GM23338 (cell line): ENCODE measurements around the gene COL4A6. TPM values are rescaled to one million over a fixed set of nuclear protein-coding genes. Genes with fewer than 3 reads are reported as not detected.

Experiments used
- ATAC-seq: fragments of 200-7000 bp; cut with Tn5 transposase; 3 replicates; pipeline ENCODE4 v1.9.1; 2020
- DNase-seq: peaks from one replicate; pipeline ENCODE4 v3.0.0-alpha.2; 2015; ENCODE audit warnings: low spot score
- H2AFZ ChIP-seq: fragments of 200-600 bp; sonication (generic); 2 replicates; pipeline ENCODE4 v1.8.0; 2016; ENCODE audit warnings: antibody characterized with exemption, mild to moderate bottlenecking, moderate library complexity
- H3F3A ChIP-seq: fragments of 200-600 bp; sonication (generic); replicated peaks from 2 replicates; pipeline ENCODE4 v1.8.0; 2017; ENCODE audit warnings: antibody characterized with exemption, mixed run types, low read depth
- H3K27ac ChIP-seq: fragments of 200-600 bp; sonication (generic); 2 replicates; pipeline ENCODE4 v1.6.1; 2016; ENCODE audit warnings: low read depth
- H3K27me3 ChIP-seq: fragments of 200-600 bp; sonication (generic); 2 replicates; pipeline ENCODE4 v1.8.0; 2016; ENCODE audit warnings: mild to moderate bottlenecking, mixed run types, moderate library complexity; ENCODE audit not compliant: insufficient read depth
- H3K36me3 ChIP-seq: fragments of 200-600 bp; sonication (generic); 2 replicates; pipeline ENCODE4 v1.8.0; 2016; ENCODE audit warnings: mild to moderate bottlenecking; ENCODE audit not compliant: insufficient read depth
- H3K4me1 ChIP-seq: fragments of 200-600 bp; sonication (generic); 2 replicates; pipeline ENCODE4 v1.8.0; 2016; ENCODE audit warnings: mild to moderate bottlenecking, moderate library complexity; ENCODE audit not compliant: insufficient read depth
- H3K4me2 ChIP-seq: fragments of 200-600 bp; sonication (generic); 2 replicates; pipeline ENCODE4 v1.7.1; 2017; ENCODE audit warnings: mixed run types
- H3K4me3 ChIP-seq: fragments of 200-600 bp; sonication (generic); 2 replicates; pipeline ENCODE4 v1.6.1; 2016; ENCODE audit warnings: mixed run types
- H3K79me2 ChIP-seq: fragments of 200-600 bp; sonication (generic); replicated peaks from 2 replicates; pipeline ENCODE4 v1.8.0; 2017; ENCODE audit warnings: mild to moderate bottlenecking; ENCODE audit not compliant: insufficient read depth
- H3K9me2 ChIP-seq: fragments of 200-600 bp; sonication (generic); 2 replicates; pipeline ENCODE4 v1.8.0; 2017; ENCODE audit not compliant: insufficient read depth
- H4K20me1 ChIP-seq: fragments of 200-600 bp; sonication (generic); replicated peaks from 2 replicates; pipeline ENCODE4 v1.8.0; 2017; ENCODE audit warnings: mild to moderate bottlenecking; ENCODE audit not compliant: insufficient read depth
- H3K27ac Mint-ChIP-seq: 2 replicates; pipeline ENCODE4 v1.8.0; 2020; ENCODE audit warnings: inconsistent platforms, mild to moderate bottlenecking, moderate library complexity, mixed read lengths
- H3K27me3 Mint-ChIP-seq: 3 replicates; pipeline ENCODE4 v1.8.0; 2022; ENCODE audit warnings: low read depth, mild to moderate bottlenecking, moderate library complexity, mixed read lengths, inconsistent platforms; ENCODE audit not compliant: insufficient read depth, poor library complexity
- H3K36me3 Mint-ChIP-seq: 3 replicates; pipeline ENCODE4 v1.8.0; 2021; ENCODE audit warnings: low read depth, mild to moderate bottlenecking, inconsistent platforms, moderate library complexity, mixed read lengths
- H3K4me1 Mint-ChIP-seq: 3 replicates; pipeline ENCODE4 v1.8.0; 2020; ENCODE audit warnings: mild to moderate bottlenecking, inconsistent platforms, mixed read lengths
- H3K4me3 Mint-ChIP-seq: 3 replicates; pipeline ENCODE4 v1.8.0; 2021; ENCODE audit warnings: moderate library complexity, mild to moderate bottlenecking, inconsistent platforms, mixed read lengths
- H3K9me3 Mint-ChIP-seq: 3 replicates; pipeline ENCODE4 v1.8.0; 2020; ENCODE audit warnings: moderate library complexity, mild to moderate bottlenecking, inconsistent platforms, mixed read lengths
- CREB1 ChIP-seq: fragments of 250-450 bp; sonication (Bioruptor Pico); IDR thresholded peaks from 2 replicates; pipeline ENCODE4 v1.5.0; 2020; ENCODE audit warnings: low read depth, mild to moderate bottlenecking, moderate library complexity
- EZH2phosphoT487 ChIP-seq: fragments of 200-600 bp; sonication (generic); IDR thresholded peaks from one replicate; pipeline ENCODE4 v1.8.1; 2018; ENCODE audit warnings: antibody characterized with exemption; ENCODE audit not compliant: unreplicated experiment
- JUNB ChIP-seq: IDR thresholded peaks from one replicate; pipeline ENCODE4 v1.6.1; 2016; ENCODE audit warnings: antibody characterized with exemption; ENCODE audit not compliant: unreplicated experiment
- POLR2AphosphoS5 ChIP-seq: IDR thresholded peaks from 2 replicates; pipeline ENCODE4 v1.6.1; 2016; ENCODE audit warnings: antibody characterized with exemption, low read depth
- ZNF114 ChIP-seq: fragments of 250-450 bp; sonication (Bioruptor Pico); IDR thresholded peaks from 2 replicates; pipeline ENCODE4 v1.5.0; 2020; ENCODE audit warnings: mild to moderate bottlenecking, moderate library complexity
- ZNF331 ChIP-seq: fragments of 250-450 bp; sonication (Bioruptor Pico); IDR thresholded peaks from 2 replicates; pipeline ENCODE4 v1.5.0; 2020; ENCODE audit warnings: low read depth, mild to moderate bottlenecking, moderate library complexity
- ZNF462 ChIP-seq: fragments of 250-450 bp; sonication (Bioruptor Pico); IDR thresholded peaks from 2 replicates; pipeline ENCODE4 v1.5.0; 2020; ENCODE audit warnings: mild to moderate bottlenecking, moderate library complexity
- long read RNA-seq: library from polyadenylated mRNA; unstranded; transcript quantifications from one replicate; pipeline ENCODE4 v2.0.0, GENCODE V29; 2020; ENCODE audit not compliant: unreplicated experiment
- polyA plus RNA-seq: library from polyadenylated mRNA; unstranded; fragments of >200 nt; fragmentation: Nextera tagmentation; extraction: Ambion mirVana; gene quantifications from 2 replicates; pipeline ENCODE4 v1.2.1, GENCODE V29; 2016
- total RNA-seq: library from RNA; depleted of rRNA; stranded (reverse); fragments of >200 nt; shearing (Covaris generic); gene quantifications from 2 replicates; pipeline ENCODE4 v1.2.3, GENCODE V29; 2014; rRNA removed
- TF ChIP-seq, protein P1 (sequence below): IDR thresholded peaks from one replicate; pipeline ENCODE4 v1.6.1; 2018; ENCODE audit warnings: antibody characterized with exemption; ENCODE audit not compliant: unreplicated experiment

Gene COL4A6
- total RNA-seq (11.1 and 15.2 TPM in 2 replicates), polyA plus RNA-seq (2.8 and 4.1 TPM in 2 replicates)
- long read RNA-seq, partial matches to known transcripts = 4 of 6 reads
- long read RNA-seq, other reads (novel, unspliced or antisense) = 1 of 6 reads

DNA sequence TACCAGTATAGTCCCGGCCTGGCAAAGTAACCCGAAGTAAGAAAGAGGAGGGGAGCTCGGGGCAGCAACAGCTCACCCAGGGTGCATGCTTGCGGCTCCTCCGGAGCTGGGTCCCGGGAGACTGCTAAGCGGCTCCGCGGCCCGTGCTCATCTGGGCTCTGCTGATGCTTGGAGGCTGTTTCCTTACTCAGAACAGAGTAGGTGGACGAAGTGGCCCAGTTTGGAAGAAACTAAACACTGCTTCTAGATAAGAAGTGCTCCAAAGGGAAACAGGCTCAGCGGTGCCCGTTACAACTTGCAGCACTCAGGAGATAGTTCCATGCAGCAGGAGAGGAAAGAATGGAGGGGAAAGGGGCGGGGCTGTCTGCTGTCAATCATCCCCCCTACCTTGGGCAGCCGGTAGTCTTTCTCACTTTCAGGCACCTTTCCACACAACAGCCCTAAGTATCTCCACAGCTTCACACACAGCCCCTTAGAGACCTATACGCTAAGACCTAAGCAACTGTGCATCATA, at the start of gene COL4A6:
COL4A6 (minus strand) TSS at position 313 of the 514 bp plus-strand sequence; CDS start at position 87, 226 bp downstream.
- peak within 1 kb of the TSS; percentile 92 for H3K4me3 Mint-ChIP-seq
- H3K36me3 ChIP-seq = no peaks in the 10 kb centered on the region
- DNase-seq (peak; percentile 76), ATAC-seq (peak; percentile 80)
- peak within 1 kb of the TSS; percentile 78; the same call in 1 of the 2 replicates for H2AFZ ChIP-seq
- H3K36me3 Mint-ChIP-seq = no peaks in the 10 kb centered on the region
- no peaks in the 10 kb centered on the region for H3K27me3 Mint-ChIP-seq
- H3K4me1 ChIP-seq = peaks cover 9% of the 10 kb centered on the region
- TF ChIP-seq ZNF462 (CRISPR knock-in tag) = no peak
- TF ChIP-seq ZNF331 (CRISPR knock-in tag) = no peak
- TF ChIP-seq POLR2AphosphoS5 = peak; percentile 33; the same call in 1 of the 2 replicates
- TF ChIP-seq JUNB = no peak
- TF ChIP-seq, protein P1, sequence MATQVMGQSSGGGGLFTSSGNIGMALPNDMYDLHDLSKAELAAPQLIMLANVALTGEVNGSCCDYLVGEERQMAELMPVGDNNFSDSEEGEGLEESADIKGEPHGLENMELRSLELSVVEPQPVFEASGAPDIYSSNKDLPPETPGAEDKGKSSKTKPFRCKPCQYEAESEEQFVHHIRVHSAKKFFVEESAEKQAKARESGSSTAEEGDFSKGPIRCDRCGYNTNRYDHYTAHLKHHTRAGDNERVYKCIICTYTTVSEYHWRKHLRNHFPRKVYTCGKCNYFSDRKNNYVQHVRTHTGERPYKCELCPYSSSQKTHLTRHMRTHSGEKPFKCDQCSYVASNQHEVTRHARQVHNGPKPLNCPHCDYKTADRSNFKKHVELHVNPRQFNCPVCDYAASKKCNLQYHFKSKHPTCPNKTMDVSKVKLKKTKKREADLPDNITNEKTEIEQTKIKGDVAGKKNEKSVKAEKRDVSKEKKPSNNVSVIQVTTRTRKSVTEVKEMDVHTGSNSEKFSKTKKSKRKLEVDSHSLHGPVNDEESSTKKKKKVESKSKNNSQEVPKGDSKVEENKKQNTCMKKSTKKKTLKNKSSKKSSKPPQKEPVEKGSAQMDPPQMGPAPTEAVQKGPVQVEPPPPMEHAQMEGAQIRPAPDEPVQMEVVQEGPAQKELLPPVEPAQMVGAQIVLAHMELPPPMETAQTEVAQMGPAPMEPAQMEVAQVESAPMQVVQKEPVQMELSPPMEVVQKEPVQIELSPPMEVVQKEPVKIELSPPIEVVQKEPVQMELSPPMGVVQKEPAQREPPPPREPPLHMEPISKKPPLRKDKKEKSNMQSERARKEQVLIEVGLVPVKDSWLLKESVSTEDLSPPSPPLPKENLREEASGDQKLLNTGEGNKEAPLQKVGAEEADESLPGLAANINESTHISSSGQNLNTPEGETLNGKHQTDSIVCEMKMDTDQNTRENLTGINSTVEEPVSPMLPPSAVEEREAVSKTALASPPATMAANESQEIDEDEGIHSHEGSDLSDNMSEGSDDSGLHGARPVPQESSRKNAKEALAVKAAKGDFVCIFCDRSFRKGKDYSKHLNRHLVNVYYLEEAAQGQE = no peak
- TF ChIP-seq CREB1 (CRISPR knock-in tag) = no peak
- TF ChIP-seq EZH2phosphoT487 = no peak
- no peak for TF ChIP-seq ZNF114 (CRISPR knock-in tag)
- H3K9me2 ChIP-seq = no peaks in the 10 kb centered on the region
- peak within 1 kb of the TSS; percentile 86 for H3K4me2 ChIP-seq
- H3K27ac ChIP-seq = no peak within 1 kb of the TSS
- no peaks in the 10 kb centered on the region for H3F3A ChIP-seq
- peaks cover 23% of the 10 kb centered on the region for H3K79me2 ChIP-seq
- H4K20me1 ChIP-seq = no peaks in the 10 kb centered on the region
- H3K4me3 ChIP-seq = peak within 1 kb of the TSS; percentile 78
- peak within 1 kb of the TSS; percentile 86; the same call in 1 of the 2 replicates for H3K27ac Mint-ChIP-seq
- no peaks in the 10 kb centered on the region for H3K9me3 Mint-ChIP-seq
- peaks cover 13% of the 10 kb centered on the region for H3K27me3 ChIP-seq
- peaks cover 31% of the 10 kb centered on the region for H3K4me1 Mint-ChIP-seq
